Putamen (tissue), 1 donor: ENCODE measurements around the gene NSUN6.

Experiments used
- DNase-seq: peaks from one replicate; pipeline ENCODE4 v3.0.0-alpha.2; 2016; ENCODE audit warnings: low spot score

NSUN6 gene

DNA sequence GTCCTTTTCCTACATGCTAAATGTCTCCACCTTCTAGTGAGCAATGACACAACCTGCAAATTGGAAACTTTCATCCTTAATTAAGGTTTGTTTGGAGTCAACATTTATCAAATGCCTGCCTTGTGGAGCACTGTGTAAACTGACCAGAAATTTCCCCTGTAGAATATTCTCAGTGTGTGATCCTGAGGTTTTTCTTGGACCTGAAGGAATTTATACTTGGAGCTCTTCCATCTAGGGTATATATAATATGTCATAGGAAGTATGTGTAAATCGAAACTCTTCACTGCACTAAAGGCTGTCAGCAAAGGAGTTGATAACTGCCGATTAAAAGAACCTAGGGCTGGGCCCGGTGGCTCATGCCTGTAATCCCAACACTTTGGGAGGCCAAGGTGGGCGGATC, 152.4 kb downstream of the NSUN6 start:
- DNase-seq, result no peak

DNA sequence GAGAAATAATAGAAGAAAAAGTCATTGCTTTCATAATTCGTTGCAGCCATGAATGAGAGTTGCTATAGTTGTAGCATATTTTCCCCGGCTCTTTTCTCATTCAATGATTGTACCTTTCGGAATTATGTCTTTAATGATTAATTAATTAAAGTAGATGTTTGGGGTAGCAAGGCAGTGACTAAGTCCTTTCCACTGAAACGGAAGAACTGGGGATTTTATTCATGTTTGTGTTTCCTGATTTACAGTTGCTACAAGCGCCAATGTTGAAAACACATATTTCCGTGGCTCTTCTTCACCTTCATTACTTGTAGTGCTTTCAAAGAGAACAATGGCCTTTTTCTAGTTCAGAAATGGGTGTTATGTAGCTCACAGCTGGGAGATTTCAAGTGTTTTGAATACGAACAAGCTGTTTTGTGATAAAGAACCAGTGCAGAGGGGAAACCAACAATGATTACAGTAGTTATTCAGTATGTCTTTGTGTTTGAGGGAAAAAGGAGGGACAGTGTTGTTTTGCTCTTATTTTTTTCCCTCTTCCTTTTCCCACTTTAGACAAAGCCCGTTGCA, 153.5 kb downstream of the NSUN6 start:
- DNase-seq, result no peak
